BJ (cell line): ENCODE measurements around the gene TCL1A. TPM values are rescaled to one million over a fixed set of nuclear protein-coding genes. Genes with fewer than 3 reads are reported as not detected.
"Not testable (repeated sequence)": the region's sequence is repeated elsewhere in the genome, so short reads cannot be mapped to it uniquely, and the experiment has no call there.

Experiments used
- CTCF ChIA-PET: fragments of 350-600 bp; formaldehyde crosslinking; extraction: SDS; loops from one replicate; lab custom pipeline; 2021; ENCODE audit warnings: antibody characterized with exemption, inconsistent platforms; lab: Yijun Ruan, JAX
- POLR2A ChIA-PET: fragments of 300-600 bp; sonication (Branson Sonifier 250); formaldehyde crosslinking; extraction: SDS; loops from one replicate; lab custom pipeline; 2021; ENCODE audit warnings: antibody characterized with exemption; lab: Charles Lee
- DNase-seq: peaks from one replicate; pipeline ENCODE4 v3.0.0-alpha.2; 2011; ENCODE audit warnings: low read depth
- H3K27me3 ChIP-seq: 2 replicates; pipeline ENCODE4 v1.6.0; 2011; ENCODE audit warnings: low read length; ENCODE audit not compliant: control insufficient read depth, insufficient read depth
- H3K36me3 ChIP-seq: 2 replicates; pipeline ENCODE4 v1.5.1; 2011; ENCODE audit warnings: low read length; ENCODE audit not compliant: control insufficient read depth, insufficient read depth
- H3K4me3 ChIP-seq: 2 replicates; pipeline ENCODE4 v1.5.1; 2011; ENCODE audit warnings: low read depth, mild to moderate bottlenecking, control low read depth, low read length
- CTCF ChIP-seq: IDR thresholded peaks from 2 replicates; pipeline ENCODE4 v1.5.1; 2011; ENCODE audit warnings: low read depth, mild to moderate bottlenecking, control low read depth, inconsistent platforms, low read length, moderate library complexity; ENCODE audit not compliant: insufficient read depth
- polyA plus RNA-seq: library from polyadenylated mRNA; depleted of rRNA; stranded (reverse); fragments of >200 nt; gene quantifications from 2 replicates; pipeline ENCODE4 v1.2.3, GENCODE V29; 2011

The TCL1A gene
- polyA plus RNA-seq, 1 experiment: not detected

- Histone ChIP-seq H3K36me3 (no peaks in the 10 kb centered on the region), H3K4me3 (no peak overlapping the region), H3K27me3 (no peaks in the 10 kb centered on the region)
- DNase-seq: no peak
- TF ChIP-seq CTCF: no peak
- POLR2A ChIA-PET: no interaction called here
- CTCF ChIA-PET: no interaction called here
Measured at GRCh38 chr14:95668235-95668772, 45.6 kb downstream of the TCL1A start.

DNA sequence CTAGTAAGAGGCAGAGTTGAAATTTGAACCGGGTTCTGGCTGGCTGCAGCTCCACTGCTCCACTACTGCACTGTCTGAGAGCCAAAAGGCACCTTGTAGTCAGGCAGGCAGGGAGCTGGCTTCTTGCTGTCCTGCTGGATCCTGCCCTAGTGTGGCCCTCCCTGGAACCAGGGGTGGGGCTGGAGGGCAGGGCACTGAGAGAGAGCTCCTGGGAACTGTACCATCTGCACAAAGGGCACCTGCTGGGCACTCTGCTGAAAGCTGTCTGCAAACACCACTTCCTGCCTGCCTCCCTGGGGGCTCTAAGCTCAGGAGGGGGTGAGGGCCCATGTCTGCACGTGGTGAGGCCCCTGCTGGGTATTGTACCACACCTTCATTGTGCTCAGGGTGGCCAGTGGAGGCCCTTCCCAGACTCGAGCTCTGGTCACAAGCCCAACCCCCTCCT lies 46.7 kb downstream of the TCL1A start:
- no peak for DNase-seq
- ChIA-PET POLR2A (no interaction called here), CTCF (no interaction called here)
- Histone ChIP-seq H3K4me3 (no peak overlapping the region), H3K27me3 (no peaks in the 10 kb centered on the region), H3K36me3 (no peaks in the 10 kb centered on the region)
- no peak for TF ChIP-seq CTCF

GRCh38 chr14:95666450-95666849 lies 47.5 kb downstream of the TCL1A start:
- TF ChIP-seq CTCF: no peak
- H3K36me3 ChIP-seq: no peaks in the 10 kb centered on the region
- no peak overlapping the region for H3K4me3 ChIP-seq
- no peak for DNase-seq
- POLR2A ChIA-PET: no interaction called here
- CTCF ChIA-PET: no interaction called here
- H3K27me3 ChIP-seq: no peaks in the 10 kb centered on the region

GRCh38 chr14:95665530-95665929 lies 48.4 kb downstream of the TCL1A start:
- H3K4me3 ChIP-seq, POLR2A ChIA-PET, DNase-seq, H3K27me3 ChIP-seq, H3K36me3 ChIP-seq, CTCF ChIA-PET: not testable (repeated sequence)

DNA sequence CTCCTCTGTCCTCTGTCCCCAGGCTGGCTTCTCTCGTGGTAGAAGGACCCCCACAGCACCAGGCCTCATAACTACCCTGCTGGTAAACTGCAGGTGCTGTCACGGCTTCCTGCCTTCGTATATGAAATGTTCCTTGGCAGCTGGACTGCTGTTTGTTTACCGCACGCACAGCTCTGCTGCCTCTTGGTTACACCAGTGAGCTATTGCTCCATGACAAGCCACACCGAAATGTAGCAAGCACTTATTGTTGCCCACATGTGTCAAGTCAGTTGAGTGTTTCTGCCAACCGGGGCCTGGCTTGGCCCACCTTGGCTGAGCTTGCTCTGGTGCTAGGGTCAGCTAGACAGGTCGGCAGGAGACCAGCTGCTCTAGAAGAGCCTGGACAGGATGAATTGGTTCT lies 49.4 kb downstream of the TCL1A start:
- no peaks in the 10 kb centered on the region for H3K27me3 ChIP-seq
- TF ChIP-seq CTCF: no peak
- no peaks in the 10 kb centered on the region for H3K36me3 ChIP-seq
- H3K4me3 ChIP-seq: no peak overlapping the region
- no peak for DNase-seq
- ChIA-PET POLR2A (no interaction called here), CTCF (no interaction called here)

GRCh38 chr14:95664066-95664465 lies 49.9 kb downstream of the TCL1A start:
- CTCF ChIA-PET: no interaction called here
- Histone ChIP-seq H3K27me3 (no peaks in the 10 kb centered on the region), H3K4me3 (no peak overlapping the region), H3K36me3 (no peaks in the 10 kb centered on the region)
- TF ChIP-seq CTCF: no peak
- no peak for DNase-seq
- POLR2A ChIA-PET: no interaction called here
